Measurements from ENCODE around the gene ZNF579.

GRCh38 chr19:55542292-55542855 is 38.3 kb downstream of the ZNF579 start:
- TF ChIP-seq CTCF (IDR thresholded peaks at IDR 0.05; ENCODE audit: borderline replicate concordance, extremely low read depth, low read length, poor library complexity, severe bottlenecking) (no peak), EZH2 (IDR thresholded peaks at IDR 0.05; ENCODE audit: borderline replicate concordance, low read depth, low read length, severe bottlenecking) (no peak)

All from DND-41 (cell line).